H9 (cell line): ENCODE measurements around the gene FGF12. TPM values are rescaled to one million over a fixed set of nuclear protein-coding genes. Genes with fewer than 3 reads are reported as not detected.

ENCODE experiments used
- DNase-seq: peaks from one replicate; pipeline ENCODE4 v3.0.0-alpha.2; 2017
- H2AFZ ChIP-seq: one replicate; pipeline ENCODE4 v1.6.1; 2013; ENCODE audit warnings: mild to moderate bottlenecking, low read length, control low read depth, moderate library complexity
- H2AK5ac ChIP-seq: 2 replicates; pipeline ENCODE4 v1.6.1; 2013; ENCODE audit warnings: low read length, control low read depth, mixed read lengths; ENCODE audit not compliant: insufficient read length
- H2BK120ac ChIP-seq: one replicate; pipeline ENCODE4 v1.6.1; 2013; ENCODE audit warnings: low read depth, mild to moderate bottlenecking, low read length, control low read depth, inconsistent platforms; ENCODE audit not compliant: poor library complexity, severe bottlenecking
- H2BK12ac ChIP-seq: 2 replicates; pipeline ENCODE4 v1.6.1; 2013; ENCODE audit warnings: low read length, control low read depth, mixed read lengths, low read depth; ENCODE audit not compliant: insufficient read length
- H2BK15ac ChIP-seq: 2 replicates; pipeline ENCODE4 v1.6.1; 2013; ENCODE audit warnings: low read depth, low read length, control low read depth
- H2BK20ac ChIP-seq: one replicate; pipeline ENCODE4 v1.6.1; 2013; ENCODE audit warnings: low read depth, mild to moderate bottlenecking, low read length, control low read depth, inconsistent platforms; ENCODE audit not compliant: poor library complexity, severe bottlenecking
- H2BK5ac ChIP-seq: 2 replicates; pipeline ENCODE4 v1.6.1; 2013; ENCODE audit warnings: low read length, control low read depth, mixed read lengths; ENCODE audit not compliant: insufficient read length
- H3K14ac ChIP-seq: 2 replicates; pipeline ENCODE4 v1.6.1; 2013; ENCODE audit warnings: low read length, control low read depth; ENCODE audit not compliant: insufficient read depth
- H3K18ac ChIP-seq: 2 replicates; pipeline ENCODE4 v1.6.1; 2013; ENCODE audit warnings: low read depth, mild to moderate bottlenecking, mixed read lengths, low read length, control low read depth; ENCODE audit not compliant: insufficient read length
- H3K23ac ChIP-seq: 2 replicates; pipeline ENCODE4 v1.6.1; 2013; ENCODE audit warnings: low read length, control low read depth, mixed read lengths, low read depth; ENCODE audit not compliant: insufficient read length
- H3K23me2 ChIP-seq: 2 replicates; pipeline ENCODE4 v1.6.1; 2013; ENCODE audit warnings: low read depth, mild to moderate bottlenecking, mixed read lengths, low read length, control low read depth; ENCODE audit not compliant: insufficient read length, poor library complexity, severe bottlenecking
- H3K27ac ChIP-seq: 2 replicates; pipeline ENCODE4 v1.5.1; 2013; ENCODE audit warnings: low read length, control low read depth, mixed read lengths, low read depth; ENCODE audit not compliant: insufficient read length
- H3K27me3 ChIP-seq: 2 replicates; pipeline ENCODE4 v1.6.1; 2013; ENCODE audit warnings: low read length, control low read depth, inconsistent platforms; ENCODE audit not compliant: insufficient read depth
- H3K4ac ChIP-seq: 2 replicates; pipeline ENCODE4 v1.6.1; 2013; ENCODE audit warnings: low read depth, mild to moderate bottlenecking, control low read depth, inconsistent platforms, low read length, moderate library complexity
- H3K4me1 ChIP-seq: 2 replicates; pipeline ENCODE4 v1.6.1; 2013; ENCODE audit warnings: low read length, control low read depth, inconsistent platforms; ENCODE audit not compliant: insufficient read depth
- H3K4me2 ChIP-seq: 2 replicates; pipeline ENCODE4 v1.6.1; 2013; ENCODE audit warnings: low read length, control low read depth, mixed read lengths; ENCODE audit not compliant: insufficient read length, insufficient read depth
- H3K56ac ChIP-seq: 2 replicates; pipeline ENCODE4 v1.6.1; 2013; ENCODE audit warnings: low read depth, mild to moderate bottlenecking, mixed read lengths, low read length, control low read depth; ENCODE audit not compliant: insufficient read length
- H3K79me1 ChIP-seq: 2 replicates; pipeline ENCODE4 v1.6.1; 2013; ENCODE audit warnings: low read depth, mild to moderate bottlenecking, moderate library complexity, low read length, control low read depth, inconsistent platforms; ENCODE audit not compliant: insufficient read depth, poor library complexity, severe bottlenecking
- H3K79me2 ChIP-seq: 2 replicates; pipeline ENCODE4 v1.6.1; 2013; ENCODE audit warnings: low read length, control low read depth, inconsistent platforms; ENCODE audit not compliant: insufficient read depth
- H3K9ac ChIP-seq: 2 replicates; pipeline ENCODE4 v1.6.1; 2013; ENCODE audit warnings: low read length, control low read depth, mixed read lengths; ENCODE audit not compliant: insufficient read length; ENCODE audit errors: extremely low read depth
- H3K9me3 ChIP-seq: one replicate; pipeline ENCODE4 v1.6.1; 2013; ENCODE audit warnings: low read depth, low read length, inconsistent platforms; ENCODE audit not compliant: control insufficient read depth
- H3T11ph ChIP-seq: one replicate; pipeline ENCODE4 v1.6.1; 2013; ENCODE audit warnings: mild to moderate bottlenecking, low read length, control low read depth, inconsistent platforms
- H4K20me1 ChIP-seq: one replicate; pipeline ENCODE4 v1.6.1; 2013; ENCODE audit not compliant: control insufficient read depth, insufficient read length, insufficient read depth
- H4K5ac ChIP-seq: 2 replicates; pipeline ENCODE4 v1.6.1; 2013; ENCODE audit warnings: low read depth, mild to moderate bottlenecking, mixed read lengths, low read length, control low read depth; ENCODE audit not compliant: insufficient read length
- H4K8ac ChIP-seq: replicated peaks from 2 replicates; pipeline ENCODE4 v1.6.1; 2013; ENCODE audit warnings: low read length, control low read depth, mixed read lengths, low read depth; ENCODE audit not compliant: insufficient read length
- H4K91ac ChIP-seq: 2 replicates; pipeline ENCODE4 v1.6.1; 2013; ENCODE audit warnings: low read depth, mild to moderate bottlenecking, moderate library complexity, mixed read lengths, low read length, control low read depth; ENCODE audit not compliant: insufficient read length
- H3K27ac Mint-ChIP-seq, 3 experiments: 2 replicates in 2 of 3; 3 replicates in 1 of 3; pipeline ENCODE4 v1.8.0; 2020 to 2021; ENCODE audit warnings: mixed read lengths in 3 of 3, mild to moderate bottlenecking in 1 of 3, moderate library complexity in 1 of 3
- H3K27me3 Mint-ChIP-seq: 2 replicates; pipeline ENCODE4 v1.8.0; 2021; ENCODE audit warnings: low read depth, mild to moderate bottlenecking, moderate library complexity, mixed read lengths
- H3K36me3 Mint-ChIP-seq, 3 experiments: 2 replicates in 2 of 3; 3 replicates in 1 of 3; pipeline ENCODE4 v1.8.0; 2020 to 2021; ENCODE audit warnings: low read depth in 3 of 3, mixed read lengths in 3 of 3; ENCODE audit not compliant: insufficient read depth in 1 of 3
- H3K4me1 Mint-ChIP-seq, 2 experiments: 2 replicates each; pipeline ENCODE4 v1.8.0; 2020; ENCODE audit warnings: mixed read lengths in 2 of 2
- H3K4me3 Mint-ChIP-seq, 2 experiments: 2 replicates in 1 of 2; 3 replicates in 1 of 2; pipeline ENCODE4 v1.8.0; 2020 to 2021; ENCODE audit warnings: mild to moderate bottlenecking in 2 of 2, mixed read lengths in 2 of 2, moderate library complexity in 1 of 2
- H3K9me3 Mint-ChIP-seq, 2 experiments: 2 replicates in 1 of 2; 3 replicates in 1 of 2; pipeline ENCODE4 v1.8.0; 2020; ENCODE audit warnings: mild to moderate bottlenecking in 2 of 2, mixed read lengths in 2 of 2, moderate library complexity in 1 of 2
- WGBS: extraction: QIAGEN DNeasy Blood & Tissue Kit; methylation state at CpG from one replicate; pipeline ENCODE4 v1.1.7; 2013; ENCODE audit warnings: missing lambda C conversion rate, low lambda C conversion rate, mixed read lengths; ENCODE audit not compliant: insufficient read length; ENCODE audit errors: extremely low coverage; 5-methylcytosine and 5-hydroxymethylcytosine counted together
- total RNA-seq: library from RNA; stranded (reverse); gene quantifications from 2 replicates; pipeline ENCODE4 v1.2.1, GENCODE V29; 2021
- TF ChIP-seq, protein P1 (sequence below): fragments of 200-600 bp; sonication (generic); conservative IDR thresholded peaks from 3 replicates; pipeline ENCODE4 v1.8.0; 2021; ENCODE audit warnings: antibody characterized with exemption, mild to moderate bottlenecking

Gene FGF12
- total RNA-seq, 1 experiment from 2014 or later: 5.6 TPM

DNA sequence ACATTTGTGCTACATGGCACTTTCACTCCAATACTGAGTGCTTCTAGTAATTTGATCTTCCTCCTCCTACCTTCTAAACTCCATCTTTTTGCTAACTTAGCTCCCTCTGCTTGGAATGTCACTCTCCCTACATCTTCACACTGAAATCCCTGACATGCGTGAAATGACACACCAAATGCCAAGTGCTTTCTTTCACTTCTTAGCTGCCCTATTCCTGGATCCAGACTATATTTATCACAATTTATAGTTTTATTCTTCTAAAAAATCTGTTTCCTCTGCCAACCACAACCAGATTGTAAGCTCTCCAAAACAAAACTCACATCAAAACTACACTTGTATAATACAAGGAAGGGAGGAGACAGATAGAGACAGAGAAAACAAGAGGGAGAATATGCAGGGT lies 387.3 kb downstream of the FGF12 start:
- H3K27me3 Mint-ChIP-seq: no peaks in the 10 kb centered on the region
- H2BK12ac ChIP-seq: no peak overlapping the region

More for the DNA sequence above, 387.3 kb downstream of the FGF12 start:
- Histone ChIP-seq H3K56ac (no peak overlapping the region), H2BK20ac (no peak overlapping the region), H3K23me2 (no peaks in the 10 kb centered on the region), H3K79me2 (no peaks in the 10 kb centered on the region), H3K18ac (no peak overlapping the region), H3K4me1 (no peaks in the 10 kb centered on the region), H2BK120ac (no peak overlapping the region), H4K91ac (no peak overlapping the region), H3K14ac (no peak overlapping the region), H4K20me1 (no peaks in the 10 kb centered on the region), H3K9me3 (no peaks in the 10 kb centered on the region), H3K9ac (no peak overlapping the region), H2BK5ac (no peak overlapping the region), H2BK15ac (no peak overlapping the region), H3T11ph (no peak overlapping the region), H3K4ac (no peak overlapping the region), H2AFZ (no peak overlapping the region), H3K27me3 (no peaks in the 10 kb centered on the region), H2AK5ac (no peak overlapping the region), H4K8ac (no peak overlapping the region), H3K27ac (no peak overlapping the region), H4K5ac (no peak overlapping the region), H3K79me1 (no peaks in the 10 kb centered on the region), H3K4me2 (no peak overlapping the region), H3K23ac (no peak overlapping the region)
- Mint-ChIP-seq H3K27ac (no peak overlapping the region), H3K36me3 (0 out of 7 replicates have a peak, but pooled peaks cover 0 to 1% (median 0%) of the 10 kb centered on the region in 3 experiments), H3K4me1 (peaks cover 7 to 13% of the 10 kb centered on the region in 2 experiments), H3K4me3 (no peak overlapping the region), H3K9me3 (no peaks in the 10 kb centered on the region)
- no CpG with 5 or more reads among the region's 1 CpG for WGBS
- TF ChIP-seq, protein P1, sequence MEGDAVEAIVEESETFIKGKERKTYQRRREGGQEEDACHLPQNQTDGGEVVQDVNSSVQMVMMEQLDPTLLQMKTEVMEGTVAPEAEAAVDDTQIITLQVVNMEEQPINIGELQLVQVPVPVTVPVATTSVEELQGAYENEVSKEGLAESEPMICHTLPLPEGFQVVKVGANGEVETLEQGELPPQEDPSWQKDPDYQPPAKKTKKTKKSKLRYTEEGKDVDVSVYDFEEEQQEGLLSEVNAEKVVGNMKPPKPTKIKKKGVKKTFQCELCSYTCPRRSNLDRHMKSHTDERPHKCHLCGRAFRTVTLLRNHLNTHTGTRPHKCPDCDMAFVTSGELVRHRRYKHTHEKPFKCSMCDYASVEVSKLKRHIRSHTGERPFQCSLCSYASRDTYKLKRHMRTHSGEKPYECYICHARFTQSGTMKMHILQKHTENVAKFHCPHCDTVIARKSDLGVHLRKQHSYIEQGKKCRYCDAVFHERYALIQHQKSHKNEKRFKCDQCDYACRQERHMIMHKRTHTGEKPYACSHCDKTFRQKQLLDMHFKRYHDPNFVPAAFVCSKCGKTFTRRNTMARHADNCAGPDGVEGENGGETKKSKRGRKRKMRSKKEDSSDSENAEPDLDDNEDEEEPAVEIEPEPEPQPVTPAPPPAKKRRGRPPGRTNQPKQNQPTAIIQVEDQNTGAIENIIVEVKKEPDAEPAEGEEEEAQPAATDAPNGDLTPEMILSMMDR: no peak
- no peak for DNase-seq
